Panc1 (cell line): Measurements from ENCODE around the gene DELE1.

ENCODE experiments used
- POLR2AphosphoS5 ChIP-seq: IDR thresholded peaks from 2 replicates; pipeline ENCODE4 v1.6.1; 2012; ENCODE audit warnings: mild to moderate bottlenecking, low read depth, low read length, moderate library complexity
- SIN3A ChIP-seq: IDR thresholded peaks from 2 replicates; pipeline ENCODE4 v1.6.1; 2012; ENCODE audit warnings: low read depth, mild to moderate bottlenecking, low read length, moderate library complexity, borderline replicate concordance; ENCODE audit not compliant: insufficient read depth
- TF ChIP-seq, protein P1 (sequence below): fragments of 450-650 bp; IDR thresholded peaks from 2 replicates; pipeline ENCODE4 v1.5.1; 2017; ENCODE audit warnings: mild to moderate bottlenecking
- TF ChIP-seq, protein P2 (sequence below), 2 experiments: IDR thresholded peaks; 2 replicates each; pipeline ENCODE4 v1.6.1; 2011 to 2012; ENCODE audit warnings: low read depth in 2 of 2, control low read depth in 1 of 2, low read length in 1 of 2, mild to moderate bottlenecking in 1 of 2, moderate library complexity in 1 of 2; ENCODE audit not compliant: insufficient read depth in 1 of 2

DNA sequence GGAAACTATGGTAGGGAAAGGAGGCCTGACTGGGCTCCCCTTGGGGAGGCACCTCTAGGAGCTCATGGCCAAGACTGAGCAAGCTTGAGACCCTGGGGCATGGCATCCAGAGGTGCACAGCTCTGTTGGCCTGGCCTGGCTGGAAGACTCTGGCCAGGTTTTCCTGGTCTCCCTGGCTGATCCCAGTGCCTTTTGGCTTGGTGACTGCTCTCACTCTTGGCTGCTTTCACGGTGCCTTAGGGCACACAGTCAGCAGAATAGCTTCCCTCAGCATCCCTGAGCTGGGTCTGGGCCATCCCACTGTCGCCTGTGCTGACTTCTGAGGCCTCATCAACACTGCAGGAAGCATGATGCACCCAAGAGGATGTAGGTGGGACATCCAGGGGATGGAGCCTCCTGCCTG lies 13.4 kb upstream of the DELE1 start:
- TF ChIP-seq, protein P1, sequence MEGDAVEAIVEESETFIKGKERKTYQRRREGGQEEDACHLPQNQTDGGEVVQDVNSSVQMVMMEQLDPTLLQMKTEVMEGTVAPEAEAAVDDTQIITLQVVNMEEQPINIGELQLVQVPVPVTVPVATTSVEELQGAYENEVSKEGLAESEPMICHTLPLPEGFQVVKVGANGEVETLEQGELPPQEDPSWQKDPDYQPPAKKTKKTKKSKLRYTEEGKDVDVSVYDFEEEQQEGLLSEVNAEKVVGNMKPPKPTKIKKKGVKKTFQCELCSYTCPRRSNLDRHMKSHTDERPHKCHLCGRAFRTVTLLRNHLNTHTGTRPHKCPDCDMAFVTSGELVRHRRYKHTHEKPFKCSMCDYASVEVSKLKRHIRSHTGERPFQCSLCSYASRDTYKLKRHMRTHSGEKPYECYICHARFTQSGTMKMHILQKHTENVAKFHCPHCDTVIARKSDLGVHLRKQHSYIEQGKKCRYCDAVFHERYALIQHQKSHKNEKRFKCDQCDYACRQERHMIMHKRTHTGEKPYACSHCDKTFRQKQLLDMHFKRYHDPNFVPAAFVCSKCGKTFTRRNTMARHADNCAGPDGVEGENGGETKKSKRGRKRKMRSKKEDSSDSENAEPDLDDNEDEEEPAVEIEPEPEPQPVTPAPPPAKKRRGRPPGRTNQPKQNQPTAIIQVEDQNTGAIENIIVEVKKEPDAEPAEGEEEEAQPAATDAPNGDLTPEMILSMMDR = no peak
- TF ChIP-seq POLR2AphosphoS5 (no peak), SIN3A (no peak)
- TF ChIP-seq, protein P2, sequence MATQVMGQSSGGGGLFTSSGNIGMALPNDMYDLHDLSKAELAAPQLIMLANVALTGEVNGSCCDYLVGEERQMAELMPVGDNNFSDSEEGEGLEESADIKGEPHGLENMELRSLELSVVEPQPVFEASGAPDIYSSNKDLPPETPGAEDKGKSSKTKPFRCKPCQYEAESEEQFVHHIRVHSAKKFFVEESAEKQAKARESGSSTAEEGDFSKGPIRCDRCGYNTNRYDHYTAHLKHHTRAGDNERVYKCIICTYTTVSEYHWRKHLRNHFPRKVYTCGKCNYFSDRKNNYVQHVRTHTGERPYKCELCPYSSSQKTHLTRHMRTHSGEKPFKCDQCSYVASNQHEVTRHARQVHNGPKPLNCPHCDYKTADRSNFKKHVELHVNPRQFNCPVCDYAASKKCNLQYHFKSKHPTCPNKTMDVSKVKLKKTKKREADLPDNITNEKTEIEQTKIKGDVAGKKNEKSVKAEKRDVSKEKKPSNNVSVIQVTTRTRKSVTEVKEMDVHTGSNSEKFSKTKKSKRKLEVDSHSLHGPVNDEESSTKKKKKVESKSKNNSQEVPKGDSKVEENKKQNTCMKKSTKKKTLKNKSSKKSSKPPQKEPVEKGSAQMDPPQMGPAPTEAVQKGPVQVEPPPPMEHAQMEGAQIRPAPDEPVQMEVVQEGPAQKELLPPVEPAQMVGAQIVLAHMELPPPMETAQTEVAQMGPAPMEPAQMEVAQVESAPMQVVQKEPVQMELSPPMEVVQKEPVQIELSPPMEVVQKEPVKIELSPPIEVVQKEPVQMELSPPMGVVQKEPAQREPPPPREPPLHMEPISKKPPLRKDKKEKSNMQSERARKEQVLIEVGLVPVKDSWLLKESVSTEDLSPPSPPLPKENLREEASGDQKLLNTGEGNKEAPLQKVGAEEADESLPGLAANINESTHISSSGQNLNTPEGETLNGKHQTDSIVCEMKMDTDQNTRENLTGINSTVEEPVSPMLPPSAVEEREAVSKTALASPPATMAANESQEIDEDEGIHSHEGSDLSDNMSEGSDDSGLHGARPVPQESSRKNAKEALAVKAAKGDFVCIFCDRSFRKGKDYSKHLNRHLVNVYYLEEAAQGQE (IDR thresholded peaks at IDR 0.05; ENCODE audit: insufficient read depth in 1 of 2, low read depth in 2 of 2, low read length in 1 of 2) = no peak
